H1 (cell line): ENCODE measurements around the gene TTC39A. TPM values are rescaled to one million over a fixed set of nuclear protein-coding genes. Genes with fewer than 3 reads are reported as not detected.

Source experiments
- CTCF ChIA-PET: fragments of 300-600 bp; sonication (Branson Sonifier 250); formaldehyde crosslinking; loops from one replicate; lab custom pipeline; 2021; ENCODE audit not compliant: partially characterized antibody; lab: Charles Lee
- POLR2A ChIA-PET: fragments of 300-600 bp; sonication (Branson Sonifier 250); formaldehyde crosslinking; loops from one replicate; lab custom pipeline; 2021; ENCODE audit warnings: inconsistent platforms; ENCODE audit not compliant: partially characterized antibody; lab: Charles Lee
- DNase-seq, 2 experiments: peaks; one replicate each; pipeline versions ENCODE4 v3.0.0 to v3.0.0-alpha.2; 2010 to 2022; ENCODE audit warnings: low spot score in 2 of 2, low read depth in 1 of 2, mixed read lengths in 1 of 2
- FAIRE-seq: peaks from 2 replicates; lab custom pipeline; 2011; peaks lifted over from hg19 to GRCh38; lab: Jason Lieb, UNC
- H2AFZ ChIP-seq: 2 replicates; pipeline ENCODE4 v1.8.1; 2012; ENCODE audit warnings: low read length, inconsistent platforms
- H2AK5ac ChIP-seq: 2 replicates; pipeline ENCODE4 v1.6.1; 2013; ENCODE audit warnings: low read depth, low read length
- H2BK120ac ChIP-seq: replicated peaks from 2 replicates; pipeline ENCODE3; 2013; ENCODE audit warnings: low read depth, low read length, inconsistent platforms
- H2BK12ac ChIP-seq: 2 replicates; pipeline ENCODE4 v1.6.1; 2013; ENCODE audit warnings: low read depth, low read length
- H2BK15ac ChIP-seq: 2 replicates; pipeline ENCODE4 v1.6.1; 2013; ENCODE audit warnings: low read length
- H2BK20ac ChIP-seq: 2 replicates; pipeline ENCODE4 v1.6.1; 2013; ENCODE audit warnings: low read length
- H2BK5ac ChIP-seq: 2 replicates; pipeline ENCODE4 v1.6.1; 2013; ENCODE audit warnings: low read depth, low read length
- H3K14ac ChIP-seq: 2 replicates; pipeline ENCODE4 v1.6.1; 2013; ENCODE audit warnings: inconsistent platforms; ENCODE audit not compliant: insufficient read length
- H3K18ac ChIP-seq: 2 replicates; pipeline ENCODE4 v1.6.1; 2013; ENCODE audit warnings: low read length; ENCODE audit errors: extremely low read depth
- H3K23ac ChIP-seq: 2 replicates; pipeline ENCODE4 v1.6.1; 2013; ENCODE audit warnings: inconsistent platforms; ENCODE audit not compliant: insufficient read length
- H3K23me2 ChIP-seq: 2 replicates; pipeline ENCODE4 v1.6.1; 2013; ENCODE audit warnings: low read depth, low read length
- H3K27ac ChIP-seq: 2 replicates; pipeline ENCODE4 v1.6.1; 2011; ENCODE audit warnings: low read depth, low read length, inconsistent platforms
- H3K27me3 ChIP-seq, 4 experiments: replicated peaks in 1 of 4; 1 replicate in 1 of 4; 2 replicates in 3 of 4; pipeline versions ENCODE4 v1.6.1 to v1.8.1; 2011 to 2013; ENCODE audit warnings: low read length in 3 of 4, mild to moderate bottlenecking in 3 of 4, inconsistent platforms in 2 of 4, mixed read lengths in 2 of 4, moderate library complexity in 1 of 4; ENCODE audit not compliant: control insufficient read depth in 3 of 4, insufficient read depth in 3 of 4; ENCODE audit errors: extremely low read depth in 1 of 4
- H3K36me3 ChIP-seq, 4 experiments: 2 replicates each; pipeline versions ENCODE4 v1.6.1 to v1.8.1; 2011 to 2013; ENCODE audit warnings: mild to moderate bottlenecking in 4 of 4, low read length in 3 of 4, moderate library complexity in 2 of 4, control low read depth in 1 of 4, inconsistent platforms in 1 of 4; ENCODE audit not compliant: insufficient read depth in 4 of 4, control insufficient read depth in 2 of 4
- H3K4ac ChIP-seq: replicated peaks from 2 replicates; pipeline ENCODE3; 2013; ENCODE audit warnings: low read length, low read depth, mixed read lengths, inconsistent platforms; ENCODE audit not compliant: insufficient read length
- H3K4me1 ChIP-seq, 4 experiments: replicated peaks in 1 of 4; 1 replicate in 1 of 4; 2 replicates in 3 of 4; pipeline versions ENCODE4 v1.6.1 to v1.8.1; 2011 to 2013; ENCODE audit warnings: low read length in 3 of 4, inconsistent platforms in 2 of 4, mixed read lengths in 1 of 4; ENCODE audit not compliant: insufficient read depth in 4 of 4, control insufficient read depth in 3 of 4
- H3K4me2 ChIP-seq, 2 experiments: 2 replicates each; pipeline versions ENCODE4 v1.6.1 to v1.8.1; 2011 to 2013; ENCODE audit warnings: low read depth in 2 of 2, low read length in 2 of 2, control low read depth in 1 of 2, inconsistent platforms in 1 of 2, mild to moderate bottlenecking in 1 of 2; ENCODE audit not compliant: insufficient read depth in 1 of 2
- H3K4me3 ChIP-seq, 4 experiments: fragments of 200-600, 300-600 bp in 1 of 4; sonication (generic), shearing (Covaris generic), sonication (Bioruptor Twin) in 1 of 4; 2 replicates each; pipeline versions ENCODE4 v1.5.1 to v1.8.1; 2011 to 2016; ENCODE audit warnings: low read length in 4 of 4, low read depth in 3 of 4, control low read depth in 2 of 4, inconsistent platforms in 2 of 4, mild to moderate bottlenecking in 2 of 4, mixed read lengths in 1 of 4, moderate library complexity in 1 of 4; ENCODE audit not compliant: insufficient read depth in 2 of 4; ENCODE audit errors: extremely low read depth in 1 of 4
- H3K56ac ChIP-seq: replicated peaks from 2 replicates; pipeline ENCODE3; 2013; ENCODE audit warnings: low read depth, mild to moderate bottlenecking, mixed read lengths, low read length, inconsistent platforms; ENCODE audit not compliant: insufficient read length
- H3K79me1 ChIP-seq: 2 replicates; pipeline ENCODE4 v1.6.1; 2013; ENCODE audit warnings: low read depth, low read length, control low read depth
- H3K79me2 ChIP-seq, 2 experiments: 2 replicates each; pipeline versions ENCODE4 v1.6.1 to v1.8.1; 2012 to 2013; ENCODE audit warnings: low read length in 2 of 2, mild to moderate bottlenecking in 2 of 2, inconsistent platforms in 1 of 2; ENCODE audit not compliant: insufficient read depth in 2 of 2, control insufficient read depth in 1 of 2
- H3K9ac ChIP-seq, 4 experiments: replicated peaks in 1 of 4; 1 replicate in 1 of 4; 2 replicates in 3 of 4; pipeline versions ENCODE4 v1.6.1 to v1.8.1; 2011 to 2013; ENCODE audit warnings: low read depth in 3 of 4, low read length in 3 of 4, control low read depth in 2 of 4, mild to moderate bottlenecking in 2 of 4, moderate library complexity in 2 of 4, inconsistent platforms in 1 of 4; ENCODE audit errors: extremely low read depth in 1 of 4
- H3K9me3 ChIP-seq, 2 experiments: 2 replicates each; pipeline versions ENCODE4 v1.6.1 to v1.8.1; 2012 to 2013; ENCODE audit warnings: mild to moderate bottlenecking in 2 of 2, moderate library complexity in 2 of 2, control low read depth in 1 of 2, inconsistent platforms in 1 of 2, low read depth in 1 of 2, low read length in 1 of 2, mixed read lengths in 1 of 2; ENCODE audit not compliant: insufficient read depth in 2 of 2
- H4K20me1 ChIP-seq, 2 experiments: replicated peaks in 1 of 2; 2 replicates each; pipeline versions ENCODE3 to v1.8.1; 2011 to 2013; ENCODE audit warnings: inconsistent platforms in 2 of 2, low read length in 2 of 2, mild to moderate bottlenecking in 1 of 2; ENCODE audit not compliant: insufficient read depth in 2 of 2, control insufficient read depth in 1 of 2
- H4K5ac ChIP-seq: 2 replicates; pipeline ENCODE4 v1.6.1; 2013; ENCODE audit warnings: low read length, low read depth, mixed read lengths, inconsistent platforms; ENCODE audit not compliant: insufficient read length
- H4K8ac ChIP-seq: 2 replicates; pipeline ENCODE4 v1.8.0; 2013; ENCODE audit warnings: mild to moderate bottlenecking, moderate library complexity, low read length, inconsistent platforms; ENCODE audit not compliant: insufficient read depth; ENCODE audit errors: extremely low read depth
- H4K91ac ChIP-seq: replicated peaks from 2 replicates; pipeline ENCODE3; 2013; ENCODE audit warnings: low read length, mixed read lengths, inconsistent platforms; ENCODE audit not compliant: insufficient read length
- CBX5 ChIP-seq: fragments of 300-800, 300-1000 bp; sonication (generic); IDR thresholded peaks from 2 replicates; pipeline ENCODE4 v1.7.1; 2016; ENCODE audit warnings: antibody characterized with exemption, low read length, low read depth
- CEBPB ChIP-seq: IDR thresholded peaks from 2 replicates; pipeline ENCODE4 v1.6.1; 2012; ENCODE audit warnings: low read depth, low read length
- CREB1 ChIP-seq: IDR thresholded peaks from 2 replicates; pipeline ENCODE4 v1.6.1; 2012; ENCODE audit warnings: inconsistent platforms
- GTF2F1 ChIP-seq: IDR thresholded peaks from 2 replicates; pipeline ENCODE4 v1.6.1; 2012; ENCODE audit warnings: low read depth, low read length, improper control_type of control experiment, borderline replicate concordance
- KDM1A ChIP-seq: fragments of 200-600, 300-600 bp; sonication (generic); IDR thresholded peaks from 2 replicates; pipeline ENCODE4 v1.7.1; 2016; ENCODE audit warnings: mild to moderate bottlenecking, low read length, borderline replicate concordance
- NRF1 ChIP-seq: IDR thresholded peaks from 2 replicates; pipeline ENCODE4 v1.6.1; 2011; ENCODE audit warnings: mild to moderate bottlenecking, low read depth, low read length, improper control_type of control experiment
- POLR2A ChIP-seq, 2 experiments: IDR thresholded peaks; 1 replicate in 1 of 2; 2 replicates in 1 of 2; pipeline ENCODE4 v1.6.1; 2011; ENCODE audit warnings: low read depth in 2 of 2, low read length in 2 of 2, mild to moderate bottlenecking in 2 of 2; ENCODE audit errors: control extremely low read depth in 1 of 2
- POLR2AphosphoS5 ChIP-seq: IDR thresholded peaks from 2 replicates; pipeline ENCODE4 v1.6.1; 2011; ENCODE audit warnings: low read depth, low read length
- POU5F1 ChIP-seq: IDR thresholded peaks from 2 replicates; pipeline ENCODE4 v1.6.1; 2011; ENCODE audit warnings: low read depth, mild to moderate bottlenecking, low read length, moderate library complexity
- RNF2 ChIP-seq: fragments of 200-900, 300-1000 bp; sonication (generic); IDR thresholded peaks from 2 replicates; pipeline ENCODE4 v1.7.1; 2016; ENCODE audit warnings: borderline replicate concordance, low read depth, mild to moderate bottlenecking, antibody characterized with exemption, low read length; ENCODE audit not compliant: poor library complexity, severe bottlenecking; ENCODE audit errors: missing control alignments
- SIN3A ChIP-seq, 2 experiments: IDR thresholded peaks in 1 of 2; conservative IDR thresholded peaks in 1 of 2; 2 replicates each; pipeline ENCODE4 v1.6.1; 2011 to 2012; ENCODE audit warnings: low read length in 2 of 2, improper control_type of control experiment in 1 of 2, low read depth in 1 of 2, mild to moderate bottlenecking in 1 of 2
- SP1 ChIP-seq: IDR thresholded peaks from 2 replicates; pipeline ENCODE4 v1.6.1; 2011; ENCODE audit warnings: low read depth, low read length
- WGBS, 2 experiments: shearing (Covaris generic) in 1 of 2; methylation state at CpG; one replicate each; pipeline versions ENCODE4 v1.1.6 to v1.1.7; 2013 to 2015; ENCODE audit warnings: low lambda C conversion rate in 2 of 2, mixed read lengths in 2 of 2, inconsistent platforms in 1 of 2, low coverage in 1 of 2, missing lambda C conversion rate in 1 of 2; ENCODE audit not compliant: insufficient replicate concordance in 2 of 2, insufficient coverage in 1 of 2, insufficient read length in 1 of 2; ENCODE audit errors: extremely low coverage in 1 of 2, missing lambda C conversion rate in 1 of 2; 5-methylcytosine and 5-hydroxymethylcytosine counted together
- polyA plus RNA-seq, 7 experiments: library from polyadenylated mRNA; depleted of rRNA in 3 of 7; stranded (reverse) in 5 of 7; unstranded in 2 of 7; fragments of >200 nt in 5 of 7; fragments of 200-250 nt in 2 of 7; gene quantifications; 1 replicate in 5 of 7; 2 replicates in 1 of 7; 4 replicates in 1 of 7; pipeline versions ENCODE4 v1.2.1 to v1.2.3, GENCODE V29; 2011 to 2013; ENCODE audit warnings: missing spikeins in 2 of 7, mixed read lengths in 2 of 7
- total RNA-seq: library from RNA; stranded (reverse); fragmentation: NEBNext Ultra II Directional; extraction: Animal tissue kit (Norgen Biotek cat#: 25700); gene quantifications from 2 replicates; pipeline ENCODE4 v1.2.1, GENCODE V29; 2021
- TF ChIP-seq, protein P1 (sequence below): IDR thresholded peaks from 2 replicates; pipeline ENCODE4 v1.6.1; 2012; ENCODE audit warnings: inconsistent platforms
- TF ChIP-seq, protein P2 (sequence below): IDR thresholded peaks from 2 replicates; pipeline ENCODE4 v1.6.1; 2011; ENCODE audit warnings: low read depth, mild to moderate bottlenecking, low read length; ENCODE audit not compliant: insufficient read depth

Gene TTC39A
- total and polyA plus RNA-seq, 2 of the 8 experiments (the other 6 are each of a cell fraction or from before 2014, with no cell fraction given): 5.5 to 5.8 TPM

DNA sequence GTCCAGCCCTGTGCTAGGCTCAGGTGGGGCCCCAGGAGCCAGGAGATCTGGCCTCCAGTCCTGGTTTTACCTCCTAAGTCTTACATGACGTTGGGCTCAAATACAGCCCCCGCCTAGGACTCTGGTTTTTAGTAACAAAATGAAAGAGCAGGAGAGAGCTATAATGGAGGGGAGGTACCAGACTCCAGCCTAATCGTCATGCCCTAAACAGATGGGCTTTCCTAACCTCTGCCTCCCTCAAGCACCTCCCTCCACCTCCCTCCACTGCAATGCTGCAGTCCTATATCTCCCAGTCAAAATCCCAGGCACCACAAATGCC is 28.6 kb downstream of the TTC39A start:
- H2BK12ac ChIP-seq: no peak overlapping the region
- H3K9me3 ChIP-seq: peaks cover 0 to 3% of the 10 kb centered on the region in 2 experiments; a peak in 2 of 4 replicates
- WGBS, 2 experiments: 67% methylated on average over 3 of the region's 3 CpGs; no CpG with 5 or more reads in 1 of the 2 experiments
- no peak overlapping the region for H3K14ac ChIP-seq
- no peak overlapping the region for H3K18ac ChIP-seq
- H3K4me2 ChIP-seq: no peak overlapping the region
- H2BK120ac ChIP-seq: no peak overlapping the region
- no peak overlapping the region for H2BK20ac ChIP-seq
- H3K27ac ChIP-seq: no peak overlapping the region
- no peak overlapping the region for H3K4ac ChIP-seq
- H3K79me2 ChIP-seq: no peaks in the 10 kb centered on the region; a peak in 1 of 4 replicates
- ChIA-PET POLR2A (interaction anchor here (0.8 kb wide), 1 partner anchor 79 kb away, joined by 3 read pairs; no protein-coding TSS in a partner anchor), CTCF (no interaction called here)
- H2AFZ ChIP-seq: no peak overlapping the region
- H2AK5ac ChIP-seq: no peak overlapping the region
- no peak overlapping the region for H2BK5ac ChIP-seq
- H3K4me3 ChIP-seq: no peak overlapping the region
- FAIRE-seq (no peak), DNase-seq (no peak)
- H3K23me2 ChIP-seq: no peaks in the 10 kb centered on the region
- H2BK15ac ChIP-seq: no peak overlapping the region
- H4K20me1 ChIP-seq: no peaks in the 10 kb centered on the region
- peaks cover 0 to 6% (median under 1%) of the 10 kb centered on the region in 4 experiments; a peak in 1 of 7 replicates for H3K4me1 ChIP-seq
- no peak overlapping the region for H3K23ac ChIP-seq
- no peak overlapping the region for H4K5ac ChIP-seq
- no peaks in the 10 kb centered on the region for H3K36me3 ChIP-seq
- no peaks in the 10 kb centered on the region; a peak in 1 of 7 replicates for H3K27me3 ChIP-seq
- H3K9ac ChIP-seq: no peak overlapping the region
- H4K8ac ChIP-seq: no peak overlapping the region
- no peak overlapping the region for H4K91ac ChIP-seq
- no peaks in the 10 kb centered on the region for H3K79me1 ChIP-seq
- no peak overlapping the region for H3K56ac ChIP-seq
- TF ChIP-seq POU5F1 (no peak), RNF2 (no peak), NRF1 (no peak), POLR2AphosphoS5 (no peak), CREB1 (no peak), POLR2A (IDR thresholded peaks at IDR 0.05; ENCODE audit: control extremely low read depth in 1 of 2, low read depth in 2 of 2, low read length in 2 of 2) (no peak), SIN3A (conservative IDR thresholded peaks at IDR 0.05 in 1 of 2, IDR thresholded peaks at IDR 0.05 in 1 of 2; ENCODE audit: low read depth in 1 of 2, low read length in 2 of 2) (no peak), CEBPB (no peak), SP1 (no peak), GTF2F1 (no peak), KDM1A (no peak), CBX5 (no peak)
- TF ChIP-seq, protein P1, sequence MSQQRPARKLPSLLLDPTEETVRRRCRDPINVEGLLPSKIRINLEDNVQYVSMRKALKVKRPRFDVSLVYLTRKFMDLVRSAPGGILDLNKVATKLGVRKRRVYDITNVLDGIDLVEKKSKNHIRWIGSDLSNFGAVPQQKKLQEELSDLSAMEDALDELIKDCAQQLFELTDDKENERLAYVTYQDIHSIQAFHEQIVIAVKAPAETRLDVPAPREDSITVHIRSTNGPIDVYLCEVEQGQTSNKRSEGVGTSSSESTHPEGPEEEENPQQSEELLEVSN: no peak
- TF ChIP-seq, protein P2, sequence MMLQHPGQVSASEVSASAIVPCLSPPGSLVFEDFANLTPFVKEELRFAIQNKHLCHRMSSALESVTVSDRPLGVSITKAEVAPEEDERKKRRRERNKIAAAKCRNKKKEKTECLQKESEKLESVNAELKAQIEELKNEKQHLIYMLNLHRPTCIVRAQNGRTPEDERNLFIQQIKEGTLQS: no peak
